Esophagus muscularis mucosa (tissue), 4 donors: Measurements from ENCODE around the gene ZFPM1. TPM values are rescaled to one million over a fixed set of nuclear protein-coding genes. Genes with fewer than 3 reads are reported as not detected.

Source experiments
- DNase-seq: peaks from one replicate; pipeline ENCODE4 v3.0.0-alpha.2; 2017; ENCODE audit errors: extremely low spot score
- H3K27ac ChIP-seq, 4 donors: fragments of 200-600 bp; sonication (generic); replicated peaks in 1 of 4; 1 replicate in 3 of 4; 2 replicates in 1 of 4; pipeline ENCODE4 v1.5.1; 2016 to 2019; ENCODE audit warnings: mild to moderate bottlenecking in 1 of 4
- H3K27me3 ChIP-seq, 4 donors: fragments of 200-600 bp; sonication (generic); one replicate each; pipeline versions ENCODE4 v1.5.1 to v1.6.0; 2016 to 2019
- H3K36me3 ChIP-seq, 4 donors: fragments of 200-600 bp; sonication (generic); one replicate each; pipeline ENCODE4 v1.5.1; 2016 to 2019
- H3K4me1 ChIP-seq, 4 donors: fragments of 200-600 bp; sonication (generic); one replicate each; pipeline ENCODE4 v1.5.1; 2016 to 2019
- H3K4me3 ChIP-seq, 4 donors: fragments of 200-600 bp; sonication (generic); 1 replicate in 2 of 4; 2 replicates in 2 of 4; pipeline ENCODE4 v1.5.1; 2016 to 2019; ENCODE audit warnings: mild to moderate bottlenecking in 4 of 4, moderate library complexity in 1 of 4
- H3K9me3 ChIP-seq, 4 donors: fragments of 200-600 bp; sonication (generic); 1 replicate in 3 of 4; 2 replicates in 1 of 4; pipeline ENCODE4 v1.5.1; 2016 to 2019
- CTCF ChIP-seq, 3 experiments: fragments of 200-600 bp in 2 of 3; fragments of 450-650 bp in 1 of 3; sonication (generic) in 2 of 3; IDR thresholded peaks; one replicate each; pipeline ENCODE4 v1.5.1; 2017 to 2019; ENCODE audit warnings: antibody characterized with exemption in 3 of 3, mild to moderate bottlenecking in 2 of 3, moderate library complexity in 1 of 3
- EP300 ChIP-seq: sonication (generic); formaldehyde crosslinking; IDR thresholded peaks from one replicate; pipeline ENCODE4 v1.6.1; 2017; ENCODE audit warnings: antibody characterized with exemption
- POLR2A ChIP-seq: fragments of 450-650 bp; IDR thresholded peaks from one replicate; pipeline ENCODE4 v1.6.1; 2017; ENCODE audit warnings: antibody characterized with exemption, moderate library complexity, mild to moderate bottlenecking, low read depth
- POLR2AphosphoS5 ChIP-seq, 2 donors: sonication (generic); formaldehyde crosslinking; IDR thresholded peaks; one replicate each; pipeline ENCODE4 v1.6.1; 2017; ENCODE audit warnings: antibody characterized with exemption in 2 of 2
- WGBS: methylation state at CpG from one replicate; pipeline ENCODE4 v1.1.5; 2018; 5-methylcytosine and 5-hydroxymethylcytosine counted together
- intact Hi-C: fragments of 100-400 bp; cut with DNase I; formaldehyde crosslinking; loops from one replicate; pipeline ENCODE4 v1.15.1; 2023
- total RNA-seq, 4 donors: library from RNA; depleted of rRNA; stranded (reverse); fragments of >200 nt; gene quantifications; one replicate each; pipeline versions ENCODE4 v1.1.0 to v1.2.1, GENCODE V29; 2016

Gene ZFPM1
- total RNA-seq, 4 donors from 2014 or later = 0.42 to 1.4 (median 1.0) TPM

GRCh38 chr16:88569614-88569984 is 116.5 kb downstream of the ZFPM1 start:
- intact Hi-C loops = no loop called here
- no peak for DNase-seq
- Histone ChIP-seq H3K4me1 (peaks cover 25 to 40% (median 30%) of the 10 kb centered on the region in 4 donors), H3K4me3 (peak overlapping the region; percentile 75 to 92 (median 86)), H3K27me3 (no peaks in the 10 kb centered on the region), H3K27ac (peak overlapping the region; percentile 77 to 89 (median 86)), H3K36me3 (peaks cover 0 to 28% (median 19%) of the 10 kb centered on the region in 4 donors), H3K9me3 (no peaks in the 10 kb centered on the region)
- TF ChIP-seq POLR2AphosphoS5 (IDR thresholded peaks at IDR 0.05) (no peak), POLR2A (no peak), CTCF (IDR thresholded peaks at IDR 0.05) (no peak), EP300 (no peak)
- 3% methylated on average over 27 of the region's 28 CpGs for WGBS

- Histone ChIP-seq H3K27ac (peak within 1 kb of the TSS; percentile 77 to 89 (median 86)), H3K4me3 (peak within 1 kb of the TSS; percentile 75 to 92 (median 86)), H3K4me1 (peaks cover 25 to 40% (median 30%) of the 10 kb centered on the region in 4 donors), H3K27me3 (no peaks in the 10 kb centered on the region), H3K36me3 (peaks cover 0 to 29% (median 19%) of the 10 kb centered on the region in 4 donors), H3K9me3 (no peaks in the 10 kb centered on the region)
- intact Hi-C loops = no loop called here
- peak; percentile 98 for DNase-seq
- TF ChIP-seq CTCF (IDR thresholded peaks at IDR 0.05) = peak in 1 of 3 experiments; percentile 32
- no peak for TF ChIP-seq POLR2A
- peak; percentile 88 to 90 for TF ChIP-seq POLR2AphosphoS5 (IDR thresholded peaks at IDR 0.05)
- no peak for TF ChIP-seq EP300
- WGBS = 0% methylated on average over 27 of the region's 90 CpGs
Measured at GRCh38 chr16:88569985-88570690, 117.1 kb downstream of the ZFPM1 start, which contains the start of gene ZC3H18. ZC3H18 (plus strand) TSS chr16:88570403; CDS start chr16:88577124, 6,721 bp downstream.

GRCh38 chr16:88570691-88571092 is 117.6 kb downstream of the ZFPM1 start:
- WGBS = no CpG with 5 or more reads among the region's 35 CpGs
- intact Hi-C loops = no loop called here

GRCh38 chr16:88575251-88575650 is 122.2 kb downstream of the ZFPM1 start:
- intact Hi-C loops = no loop called here
- Histone ChIP-seq H3K27me3 (no peaks in the 10 kb centered on the region), H3K9me3 (no peaks in the 10 kb centered on the region), H3K36me3 (peaks cover 28 to 80% (median 68%) of the 10 kb centered on the region in 4 donors), H3K27ac (no peak overlapping the region), H3K4me3 (no peak overlapping the region), H3K4me1 (peaks cover 17 to 48% (median 26%) of the 10 kb centered on the region in 4 donors)
- DNase-seq = no peak
- 90% methylated on average over 11 of the region's 11 CpGs for WGBS
- TF ChIP-seq POLR2AphosphoS5 (IDR thresholded peaks at IDR 0.05) = no peak
- no peak for TF ChIP-seq EP300
- TF ChIP-seq CTCF (IDR thresholded peaks at IDR 0.05) = no peak
- TF ChIP-seq POLR2A = no peak

More at GRCh38 chr16:88570691-88571092, 117.6 kb downstream of the ZFPM1 start:
- Histone ChIP-seq H3K27me3 (no peaks in the 10 kb centered on the region), H3K27ac (peak overlapping the region; percentile 77 to 89 (median 86)), H3K4me3 (peak overlapping the region; percentile 75 to 92 (median 86)), H3K9me3 (no peaks in the 10 kb centered on the region), H3K4me1 (peaks cover 25 to 40% (median 30%) of the 10 kb centered on the region in 4 donors), H3K36me3 (peaks cover 5 to 34% (median 24%) of the 10 kb centered on the region in 4 donors)
- TF ChIP-seq POLR2AphosphoS5 (IDR thresholded peaks at IDR 0.05) (no peak), EP300 (no peak), CTCF (IDR thresholded peaks at IDR 0.05) (no peak), POLR2A (no peak)
- no peak for DNase-seq
